Dermis lymphatic vessel endothelial cell (primary cell): ENCODE measurements around the gene SRGAP2C. TPM values are rescaled to one million over a fixed set of nuclear protein-coding genes. Genes with fewer than 3 reads are reported as not detected.

Source experiments
- total RNA-seq: library from RNA; depleted of rRNA; stranded (reverse); fragments of >200 nt; gene quantifications from 2 replicates; pipeline ENCODE4 v1.2.1, GENCODE V29; 2014

SRGAP2C gene
- 33.2 and 54.7 TPM in 2 replicates for total RNA-seq

GRCh38 chr1:121184290-121185127, at the start of gene SRGAP2C, which contains the start of gene FAM72B:
TSS of gene SRGAP2C (plus strand) at chr1:121184975. CDS start at chr1:121187447, 2,472 bp downstream.
TSS of gene FAM72B (minus strand) at chr1:121184340. CDS start at chr1:121183489, 851 bp downstream.

Other genes starting within 250 kb of the SRGAP2C start
- 2.1 and 2.7 TPM in 2 replicates for gene FAM72B, start 635 bp upstream of the SRGAP2C start, total RNA-seq